GM12874 (cell line): ENCODE results near the gene MAMLD1.

ENCODE experiments used
- CTCF ChIP-seq: IDR thresholded peaks from 2 replicates; pipeline ENCODE4 v1.5.1; 2011; ENCODE audit warnings: low read depth, mild to moderate bottlenecking, control low read depth, low read length, moderate library complexity; ENCODE audit not compliant: insufficient read depth

MAMLD1 gene

GRCh38 chrX:150375243-150375770 is 12.2 kb downstream of the MAMLD1 start:
- no peak for TF ChIP-seq CTCF

GRCh38 chrX:150377005-150377404 is 13.9 kb downstream of the MAMLD1 start:
- no peak for TF ChIP-seq CTCF

- no peak for TF ChIP-seq CTCF
Measured at GRCh38 chrX:150405006-150405405, 41.9 kb downstream of the MAMLD1 start.

- 0 out of 2 replicates have a peak, but pooled peaks have one; percentile 12 for TF ChIP-seq CTCF
Measured at GRCh38 chrX:150405576-150405975, 42.5 kb downstream of the MAMLD1 start.

GRCh38 chrX:150406596-150406995 is 43.5 kb downstream of the MAMLD1 start:
- TF ChIP-seq CTCF, result no peak

GRCh38 chrX:150408007-150408406 is 44.9 kb downstream of the MAMLD1 start:
- TF ChIP-seq CTCF, result no peak

- no peak for TF ChIP-seq CTCF
Measured at GRCh38 chrX:150408561-150408960, 45.4 kb downstream of the MAMLD1 start.

GRCh38 chrX:150409486-150409885 is 46.4 kb downstream of the MAMLD1 start:
- no peak for TF ChIP-seq CTCF
